Kidney (tissue), 14 donors: Measurements from ENCODE around the gene MAU2. TPM values are rescaled to one million over a fixed set of nuclear protein-coding genes. Genes with fewer than 3 reads are reported as not detected.

ENCODE experiments used
- DNase-seq, 5 donors: peaks; one replicate each; pipeline ENCODE4 v3.0.0-alpha.2; 2013 to 2020
- FAIRE-seq: peaks from 2 replicates; lab custom pipeline; 2012; peaks lifted over from hg19 to GRCh38; lab: Jason Lieb, UNC
- H3K27ac ChIP-seq, 2 donors: one replicate each; pipeline ENCODE4 v1.7.0; 2013; ENCODE audit warnings: low read depth in 2 of 2, low read length in 2 of 2, inconsistent platforms in 1 of 2
- H3K27me3 ChIP-seq: one replicate; pipeline ENCODE4 v1.7.1; 2013; ENCODE audit warnings: low read length, inconsistent platforms; ENCODE audit not compliant: control insufficient read depth, insufficient read depth
- H3K36me3 ChIP-seq, 3 donors: one replicate each; pipeline versions ENCODE4 v1.7.0 to v1.7.1; 2013; ENCODE audit warnings: low read length in 3 of 3, control low read depth in 1 of 3, inconsistent platforms in 1 of 3; ENCODE audit not compliant: insufficient read depth in 3 of 3, control insufficient read depth in 2 of 3
- H3K4me1 ChIP-seq, 3 donors: one replicate each; pipeline versions ENCODE4 v1.7.0 to v1.7.1; 2013; ENCODE audit warnings: low read length in 3 of 3, inconsistent platforms in 1 of 3, low read depth in 1 of 3; ENCODE audit not compliant: control insufficient read depth in 2 of 3, insufficient read depth in 2 of 3
- H3K4me3 ChIP-seq, 3 donors: one replicate each; pipeline versions ENCODE4 v1.7.0 to v1.8.1; 2013; ENCODE audit warnings: low read length in 3 of 3, control low read depth in 1 of 3, inconsistent platforms in 1 of 3
- H3K9ac ChIP-seq, 3 donors: one replicate each; pipeline versions ENCODE4 v1.7.0 to v1.7.1; 2013; ENCODE audit warnings: low read length in 3 of 3, control low read depth in 1 of 3, inconsistent platforms in 1 of 3
- H3K9me3 ChIP-seq, 3 donors: one replicate each; pipeline versions ENCODE4 v1.7.0 to v1.7.1; 2013; ENCODE audit warnings: low read length in 3 of 3, control low read depth in 1 of 3, inconsistent platforms in 1 of 3; ENCODE audit not compliant: control insufficient read depth in 2 of 3, insufficient read depth in 1 of 3
- CTCF ChIP-seq: IDR thresholded peaks from 3 replicates; pipeline ENCODE4 v1.5.1; 2012; ENCODE audit warnings: mild to moderate bottlenecking, moderate library complexity, borderline replicate concordance; ENCODE audit not compliant: insufficient read depth; ENCODE audit errors: extremely low read depth
- intact Hi-C: fragments of 100-400 bp; cut with DNase I; formaldehyde crosslinking; loops from one replicate; pipeline ENCODE4 v1.11.1; 2022
- polyA plus RNA-seq: library from polyadenylated mRNA; stranded (reverse); fragments of 350-450 nt; fragmentation: Illumina TruSeq; extraction: RNeasy Lipid Tissue Mini Kit (QIAGEN cat#74804); gene quantifications from one replicate; pipeline ENCODE4 v1.2.3, GENCODE V29; 2014; ENCODE audit warnings: low read depth, low replicate concordance; ENCODE audit not compliant: insufficient read depth
- total RNA-seq: library from RNA; stranded (reverse); fragmentation: NEBNext Ultra II Directional; extraction: Animal tissue kit (Norgen Biotek cat#: 25700); gene quantifications from one replicate; pipeline ENCODE4 v1.2.1, GENCODE V29; 2021
- donor health status: control.
- donor health status: control.
- donor health status: control.
- donor health status: control.
- donor health status: control.
- donor health status: DM: yes; HTN: yes; CAD: no.
- donor health status: Normal renal cell carcinoma (clear cell type).

MAU2 gene
- total and polyA plus RNA-seq, 2 donors from 2014 or later: 12.3 to 69.8 TPM

GRCh38 chr19:19280561-19280960, 40.1 kb upstream of the MAU2 start:
- H3K27ac ChIP-seq: no peak overlapping the region
- H3K4me3 ChIP-seq: no peak overlapping the region
- intact Hi-C loops: no loop called here
- DNase-seq: no peak
- no peak overlapping the region for H3K9ac ChIP-seq
- no peak for TF ChIP-seq CTCF
- no peaks in the 10 kb centered on the region for H3K4me1 ChIP-seq
- FAIRE-seq: no peak
- H3K9me3 ChIP-seq: no peaks in the 10 kb centered on the region
- no peaks in the 10 kb centered on the region for H3K27me3 ChIP-seq
- H3K36me3 ChIP-seq: peaks cover 7 to 45% (median 13%) of the 10 kb centered on the region in 3 donors

GRCh38 chr19:19285686-19286085, 34.9 kb upstream of the MAU2 start:
- no peak for TF ChIP-seq CTCF
- no peak overlapping the region for H3K4me3 ChIP-seq
- no peak overlapping the region for H3K9ac ChIP-seq
- H3K4me1 ChIP-seq: no peaks in the 10 kb centered on the region
- FAIRE-seq (no peak), DNase-seq (no peak)
- H3K27ac ChIP-seq: no peak overlapping the region
- intact Hi-C loops: no loop called here
- H3K9me3 ChIP-seq: no peaks in the 10 kb centered on the region
- peaks cover 5 to 29% (median 7%) of the 10 kb centered on the region in 3 donors for H3K36me3 ChIP-seq
- H3K27me3 ChIP-seq: no peaks in the 10 kb centered on the region

- H3K9me3 ChIP-seq: no peaks in the 10 kb centered on the region
- H3K27ac ChIP-seq: no peak overlapping the region
- TF ChIP-seq CTCF: no peak
- intact Hi-C loops: no loop called here
- no peak for FAIRE-seq
- H3K27me3 ChIP-seq: no peaks in the 10 kb centered on the region
- H3K9ac ChIP-seq: no peak overlapping the region
- peaks cover 0 to 8% (median 2%) of the 10 kb centered on the region in 3 donors for H3K36me3 ChIP-seq
- H3K4me1 ChIP-seq: no peaks in the 10 kb centered on the region
- H3K4me3 ChIP-seq: no peak overlapping the region
- no peak for DNase-seq
These were observed 28.0 kb upstream of the MAU2 start for GRCh38 chr19:19292607-19293006.

GRCh38 chr19:19294914-19295313, 25.7 kb upstream of the MAU2 start:
- H3K4me1 ChIP-seq: no peaks in the 10 kb centered on the region
- H3K9me3 ChIP-seq: no peaks in the 10 kb centered on the region
- no peaks in the 10 kb centered on the region for H3K27me3 ChIP-seq
- TF ChIP-seq CTCF: no peak
- FAIRE-seq (no peak), DNase-seq (no peak)
- no peak overlapping the region for H3K27ac ChIP-seq
- no peak overlapping the region for H3K4me3 ChIP-seq
- peaks cover 0 to 5% (median 0%) of the 10 kb centered on the region in 3 donors for H3K36me3 ChIP-seq
- no peak overlapping the region for H3K9ac ChIP-seq
- intact Hi-C loops: no loop called here
